Psoas muscle (tissue), 8 donors: ENCODE data around the gene PTHLH. TPM values are rescaled to one million over a fixed set of nuclear protein-coding genes. Genes with fewer than 3 reads are reported as not detected.

Source experiments
- ATAC-seq, 4 donors: fragments of 200-7000 bp; cut with Tn5 transposase; one replicate each; pipeline ENCODE4 v1.9.1; 2020; ENCODE audit warnings: moderate library complexity in 3 of 4, mild to moderate bottlenecking in 2 of 4
- DNase-seq, 2 donors: peaks; one replicate each; pipeline ENCODE4 v3.0.0-alpha.2; 2020
- H3K27ac ChIP-seq: fragments of 200-600 bp; one replicate; pipeline ENCODE4 v1.8.0; 2022
- H3K27me3 ChIP-seq, 3 donors: fragments of 200-600 bp in 1 of 3; one replicate each; pipeline versions ENCODE4 v1.6.1 to v1.8.0; 2013 to 2022; ENCODE audit warnings: low read length in 2 of 3, mild to moderate bottlenecking in 2 of 3, moderate library complexity in 1 of 3; ENCODE audit not compliant: insufficient read depth in 3 of 3
- H3K36me3 ChIP-seq, 2 donors: fragments of 200-600 bp in 1 of 2; one replicate each; pipeline versions ENCODE4 v1.6.1 to v1.8.0; 2013 to 2022; ENCODE audit warnings: low read depth in 1 of 2, mild to moderate bottlenecking in 1 of 2, moderate library complexity in 1 of 2; ENCODE audit not compliant: insufficient read depth in 1 of 2
- H3K4me1 ChIP-seq: fragments of 200-600 bp; one replicate; pipeline ENCODE4 v1.8.0; 2022
- H3K4me3 ChIP-seq: fragments of 200-600 bp; one replicate; pipeline ENCODE4 v1.8.0; 2022; ENCODE audit warnings: mild to moderate bottlenecking
- H3K9me3 ChIP-seq: fragments of 200-600 bp; one replicate; pipeline ENCODE4 v1.8.0; 2022
- WGBS, 3 donors: extraction: QIAGEN DNeasy Blood & Tissue Kit; methylation state at CpG; one replicate each; pipeline versions ENCODE4 v1.1.6 to v1.1.7; 2013; 5-methylcytosine and 5-hydroxymethylcytosine counted together
- intact Hi-C, 2 donors: fragments of 100-400 bp; cut with DNase I; formaldehyde crosslinking; loops; one replicate each; pipeline versions ENCODE4 v1.11.0 to v1.14.2; 2022
- polyA plus RNA-seq, 3 donors: library from polyadenylated mRNA; stranded (reverse); fragments of 200-250 nt; gene quantifications; one replicate each; pipeline ENCODE4 v1.2.3, GENCODE V29; 2013
- total RNA-seq, 4 donors: library from RNA; stranded (reverse); fragmentation: NEBNext Ultra II Directional in 2 of 4; extraction: Animal tissue kit (Norgen Biotek cat#: 25700) in 2 of 4; gene quantifications; one replicate each; pipeline versions ENCODE4 v1.2.1 to v1.2.4, GENCODE V29; 2021 to 2023
- TF ChIP-seq, protein P1 (sequence below): fragments of 200-600 bp; IDR thresholded peaks from one replicate; pipeline ENCODE4 v1.8.0; 2022; ENCODE audit warnings: antibody characterized with exemption
- donor health status: healthy with polysubstance abuse.
- donor health status: DM: no; HTN: no; CAD: no; lungs with moderate emphysema.
- donor health status: Bipolar disorder and iron deficiency.
- donor health status: healthy.
- donor health status: DM: yes; HTN: yes; CAD: no.
- donor health status: DM: no; HTN: no; CAD: no.
- donor health status: DM: no; HTN: no; CAD: no.
- donor health status: DM: yes; HTN: yes; CAD: no.

The PTHLH gene
- total and polyA plus RNA-seq, 7 donors = 0.08 to 0.54 (median 0.25) TPM; not detected in 3

DNA sequence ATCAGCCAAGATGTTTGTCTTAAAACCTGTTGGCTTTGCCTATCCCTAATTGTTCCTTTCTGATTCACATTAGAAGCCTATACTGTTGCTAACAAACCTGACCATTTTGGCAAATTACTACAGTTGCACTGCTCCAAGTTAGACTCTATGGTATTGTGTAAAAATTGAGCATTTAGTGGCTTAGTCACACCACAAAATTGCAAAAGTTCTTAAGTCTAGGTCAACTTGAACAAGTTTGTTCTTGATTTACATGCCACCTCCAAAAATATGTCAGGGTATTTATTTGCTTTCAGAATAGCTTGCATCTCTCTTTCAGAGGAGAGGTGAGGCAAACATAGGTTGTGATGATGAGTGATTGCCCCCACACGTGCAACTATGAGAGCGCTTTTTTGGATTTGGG is 27.0 kb upstream of the PTHLH start:
- TF ChIP-seq, protein P1, sequence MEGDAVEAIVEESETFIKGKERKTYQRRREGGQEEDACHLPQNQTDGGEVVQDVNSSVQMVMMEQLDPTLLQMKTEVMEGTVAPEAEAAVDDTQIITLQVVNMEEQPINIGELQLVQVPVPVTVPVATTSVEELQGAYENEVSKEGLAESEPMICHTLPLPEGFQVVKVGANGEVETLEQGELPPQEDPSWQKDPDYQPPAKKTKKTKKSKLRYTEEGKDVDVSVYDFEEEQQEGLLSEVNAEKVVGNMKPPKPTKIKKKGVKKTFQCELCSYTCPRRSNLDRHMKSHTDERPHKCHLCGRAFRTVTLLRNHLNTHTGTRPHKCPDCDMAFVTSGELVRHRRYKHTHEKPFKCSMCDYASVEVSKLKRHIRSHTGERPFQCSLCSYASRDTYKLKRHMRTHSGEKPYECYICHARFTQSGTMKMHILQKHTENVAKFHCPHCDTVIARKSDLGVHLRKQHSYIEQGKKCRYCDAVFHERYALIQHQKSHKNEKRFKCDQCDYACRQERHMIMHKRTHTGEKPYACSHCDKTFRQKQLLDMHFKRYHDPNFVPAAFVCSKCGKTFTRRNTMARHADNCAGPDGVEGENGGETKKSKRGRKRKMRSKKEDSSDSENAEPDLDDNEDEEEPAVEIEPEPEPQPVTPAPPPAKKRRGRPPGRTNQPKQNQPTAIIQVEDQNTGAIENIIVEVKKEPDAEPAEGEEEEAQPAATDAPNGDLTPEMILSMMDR = no peak
- 69 to 73% (median 72%) methylated on average over 2 of the region's 2 CpGs for WGBS, 3 donors
- Histone ChIP-seq H3K27me3 (no peaks in the 10 kb centered on the region), H3K9me3 (no peaks in the 10 kb centered on the region), H3K4me1 (no peaks in the 10 kb centered on the region), H3K36me3 (no peaks in the 10 kb centered on the region), H3K4me3 (no peak overlapping the region), H3K27ac (no peak overlapping the region)
- DNase-seq (no peak), ATAC-seq (no peak)
- intact Hi-C loops = no loop called here

DNA sequence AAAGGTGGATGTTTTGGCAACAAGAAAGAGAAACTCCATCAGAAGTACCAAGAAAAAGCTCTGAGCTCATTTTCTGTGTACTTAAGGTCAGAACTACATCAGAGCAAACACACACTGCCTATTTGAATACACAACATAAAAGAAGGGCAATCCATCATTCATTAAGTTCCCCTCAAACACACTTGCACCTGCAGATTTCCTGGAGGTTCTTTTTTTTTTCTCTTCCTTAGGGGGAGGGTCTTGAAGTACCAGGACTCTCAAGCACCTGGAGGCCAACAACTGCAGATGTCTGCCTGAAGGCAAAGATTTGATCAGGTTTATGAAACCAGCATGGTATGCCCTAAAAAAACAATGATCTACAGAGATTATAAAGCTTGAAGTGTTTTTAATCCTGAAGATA is 26.1 kb upstream of the PTHLH start:
- no peak for DNase-seq
- Histone ChIP-seq H3K27ac (no peak overlapping the region), H3K36me3 (no peaks in the 10 kb centered on the region), H3K9me3 (no peaks in the 10 kb centered on the region), H3K4me1 (no peaks in the 10 kb centered on the region), H3K27me3 (no peaks in the 10 kb centered on the region), H3K4me3 (no peak overlapping the region)
- intact Hi-C loops = no loop called here
- TF ChIP-seq, protein P1 = no peak
- ATAC-seq = no peak

DNA sequence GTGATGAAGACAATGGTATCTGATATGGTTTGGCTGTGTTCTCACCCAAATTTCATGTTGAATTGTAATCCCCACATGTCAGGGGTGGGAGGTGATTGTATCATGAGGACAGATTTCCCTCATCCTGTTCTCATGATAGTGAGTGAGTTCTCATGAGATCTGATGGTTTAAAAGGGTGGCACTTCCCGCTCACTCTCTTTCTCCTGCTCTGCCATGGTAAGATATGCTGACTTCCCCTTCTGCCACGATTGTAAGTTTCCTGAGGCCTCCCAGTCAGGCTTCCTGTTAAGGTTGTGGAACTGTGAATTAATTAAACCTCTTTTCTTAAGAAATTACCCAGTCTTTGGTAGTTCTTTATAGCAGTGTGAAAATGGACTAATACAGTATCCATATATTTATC is 25.6 kb upstream of the PTHLH start:
- Histone ChIP-seq H3K9me3 (no peaks in the 10 kb centered on the region), H3K36me3 (no peaks in the 10 kb centered on the region), H3K4me3 (no peak overlapping the region), H3K4me1 (no peaks in the 10 kb centered on the region), H3K27ac (no peak overlapping the region), H3K27me3 (no peaks in the 10 kb centered on the region)
- ATAC-seq (no peak), DNase-seq (no peak)
- TF ChIP-seq, protein P1 = no peak
- WGBS, 3 donors = 72 to 76% (median 73%) methylated on average over 2 of the region's 2 CpGs
- intact Hi-C loops = no loop called here

DNA sequence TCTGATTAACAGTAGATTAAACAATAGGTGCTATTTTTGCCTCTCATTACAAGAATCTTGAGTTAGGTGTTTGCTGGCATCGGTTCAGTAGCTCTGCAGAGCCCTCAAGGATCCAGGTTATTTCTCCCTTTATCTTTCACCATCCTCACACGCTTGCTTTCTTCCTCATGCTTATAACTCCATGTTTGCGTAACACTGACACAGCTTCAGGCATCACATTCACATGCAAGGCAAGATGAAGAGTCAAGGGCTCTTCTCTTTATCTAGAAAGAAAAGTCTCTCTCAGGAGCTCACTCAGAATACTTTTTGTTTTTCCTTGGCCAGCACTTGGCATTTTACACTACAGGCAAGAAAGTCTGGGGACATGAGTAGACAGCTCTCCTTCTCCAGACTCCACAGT is 24.2 kb upstream of the PTHLH start:
- WGBS, 3 donors = 90 to 94% (median 91%) methylated on average over 3 of the region's 3 CpGs
- intact Hi-C loops = no loop called here
- ATAC-seq (no peak), DNase-seq (no peak)
- no peak overlapping the region for H3K4me3 ChIP-seq
- no peaks in the 10 kb centered on the region for H3K9me3 ChIP-seq
- no peaks in the 10 kb centered on the region for H3K27me3 ChIP-seq
- H3K4me1 ChIP-seq = no peaks in the 10 kb centered on the region
- TF ChIP-seq, protein P1 = no peak
- H3K36me3 ChIP-seq = no peaks in the 10 kb centered on the region
- H3K27ac ChIP-seq = no peak overlapping the region

DNA sequence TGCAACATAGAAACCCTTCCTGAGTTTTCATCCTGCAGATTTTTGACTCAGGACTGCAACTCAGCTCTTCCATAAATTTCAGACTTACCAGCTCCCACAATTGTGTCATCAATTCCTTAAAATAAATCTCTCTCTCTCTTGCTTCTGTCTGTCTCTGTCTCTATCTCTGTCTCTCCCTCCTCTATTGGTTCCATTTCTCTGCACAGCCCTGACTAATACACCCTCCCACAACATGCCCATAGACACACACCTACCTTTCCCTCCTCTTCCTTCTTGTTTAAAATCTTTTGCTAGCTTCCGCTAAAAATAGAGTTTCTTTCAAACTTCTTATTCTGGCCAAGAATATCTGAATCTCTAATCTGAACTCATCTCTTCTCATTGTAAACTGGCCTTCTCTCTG is 22.9 kb upstream of the PTHLH start:
- ATAC-seq (no peak), DNase-seq (no peak)
- Histone ChIP-seq H3K4me3 (no peak overlapping the region), H3K27ac (no peak overlapping the region), H3K27me3 (no peaks in the 10 kb centered on the region), H3K9me3 (no peaks in the 10 kb centered on the region), H3K36me3 (no peaks in the 10 kb centered on the region), H3K4me1 (no peaks in the 10 kb centered on the region)
- intact Hi-C loops = no loop called here
- TF ChIP-seq, protein P1 = no peak
- WGBS, 3 donors = 95 to 100% (median 98%) methylated on average over 1 of the region's 1 CpG
